ENCODE data around the gene ADCY10. TPM values are rescaled to one million over a fixed set of nuclear protein-coding genes. Genes with fewer than 3 reads are reported as not detected.
A peak's percentile ranks its signal among the peaks of the same experiment; 100 is the strongest.

ADCY10 gene
- total and polyA plus RNA-seq, 9 of the 15 experiments (the other 6 are each of a cell fraction or from before 2014, with no cell fraction given): 0.08 to 0.86 (median 0.22) TPM

GRCh38 chr1:167826127-167826526, 87.8 kb downstream of the ADCY10 start (continued):
- TF ChIP-seq TEAD1 (CRISPR knock-in tag; IDR thresholded peaks at IDR 0.05): 0 out of 4 replicates have a peak, but pooled peaks of 1 of the 2 experiments have one; percentile 42
- peak; percentile 59 to 61; a peak in 3 of 4 replicates for TF ChIP-seq FOXK2 (conservative IDR thresholded peaks at IDR 0.05 in 1 of 2, IDR thresholded peaks at IDR 0.05 in 1 of 2; ENCODE audit: low read depth in 2 of 2)
- no peak for TF ChIP-seq HNRNPK (IDR thresholded peaks at IDR 0.05; ENCODE audit: low read depth, low read length, poor library complexity, severe bottlenecking)
- no peak for TF ChIP-seq MYC (IDR thresholded peaks at IDR 0.05; ENCODE audit: low read depth, low read length)
- peak; percentile 57; the same call in 1 of the 2 replicates for TF ChIP-seq MYC (CRISPR knock-in tag; IDR thresholded peaks at IDR 0.05; ENCODE audit: borderline replicate concordance, low read depth)
- TF ChIP-seq SIN3B (IDR thresholded peaks at IDR 0.05; ENCODE audit: low read depth): 0 out of 2 replicates have a peak, but pooled peaks have one; percentile 39
- no peak for TF ChIP-seq FOXO4 (CRISPR knock-in tag; IDR thresholded peaks at IDR 0.05)
- no peak for TF ChIP-seq THRA (IDR thresholded peaks at IDR 0.05)
- TF ChIP-seq ATF4 (CRISPR knock-in tag; IDR thresholded peaks at IDR 0.05): 0 out of 2 replicates have a peak, but pooled peaks have one; percentile 26
- TF ChIP-seq ZNF707 (CRISPR knock-in tag; conservative IDR thresholded peaks at IDR 0.05): no peak
- no peak for TF ChIP-seq TFAM (CRISPR knock-in tag; conservative IDR thresholded peaks at IDR 0.05)
- TF ChIP-seq ZNF311 (CRISPR knock-in tag; IDR thresholded peaks at IDR 0.05): no peak
- peak; percentile 48 for TF ChIP-seq RBFOX2 (IDR thresholded peaks at IDR 0.05; ENCODE audit: low read depth, low read length)
- TF ChIP-seq ZNF699 (CRISPR knock-in tag; IDR thresholded peaks at IDR 0.05; ENCODE audit: insufficient replicate concordance): no peak
- TF ChIP-seq ILF3 (IDR thresholded peaks at IDR 0.05; ENCODE audit: borderline replicate concordance): no peak
- TF ChIP-seq RBM15 (IDR thresholded peaks at IDR 0.05; ENCODE audit: insufficient read depth, low read length): no peak
- TF ChIP-seq OTX1 (CRISPR knock-in tag; IDR thresholded peaks at IDR 0.05): peak; percentile 25; the same call in 1 of the 2 replicates
- TF ChIP-seq FOXJ2 (tag; IDR thresholded peaks at IDR 0.05): peak; percentile 5; the same call in 1 of the 2 replicates
- TF ChIP-seq RCOR1 (IDR thresholded peaks at IDR 0.05; ENCODE audit: borderline replicate concordance in 1 of 2, low read depth in 2 of 2, low read length in 2 of 2): peak in 1 of 2 experiments; percentile 10; a peak in 1 of 4 replicates
- 0 out of 2 replicates have a peak, but pooled peaks have one; percentile 8 for TF ChIP-seq E4F1 (CRISPR knock-in tag; IDR thresholded peaks at IDR 0.05; ENCODE audit: borderline replicate concordance)
- no peak for TF ChIP-seq CBFA2T2 (conservative IDR thresholded peaks at IDR 0.05)
- no peak for TF ChIP-seq E2F3 (CRISPR knock-in tag; IDR thresholded peaks at IDR 0.05)
- TF ChIP-seq TCF7L2 (IDR thresholded peaks at IDR 0.05; ENCODE audit: low read depth, low read length): no peak
